ENCODE measurements around the gene GPRIN3. TPM values are rescaled to one million over a fixed set of nuclear protein-coding genes. Genes with fewer than 3 reads are reported as not detected.

GPRIN3 gene
- polyA plus RNA-seq, 1 donor (not counting 4 experiments of a cell fraction or from before 2014, with no cell fraction given), result not detected

GRCh38 chr4:89300499-89300898, 7.1 kb downstream of the GPRIN3 start:
- H3K27ac ChIP-seq (ENCODE audit: control insufficient read depth, insufficient read depth, low read length), result no peak overlapping the region
- no peaks in the 10 kb centered on the region for H3K79me2 ChIP-seq (ENCODE audit: control insufficient read depth, insufficient read depth, low read length)
- no peak overlapping the region for H2AFZ ChIP-seq (ENCODE audit: control insufficient read depth, low read length)

DNA sequence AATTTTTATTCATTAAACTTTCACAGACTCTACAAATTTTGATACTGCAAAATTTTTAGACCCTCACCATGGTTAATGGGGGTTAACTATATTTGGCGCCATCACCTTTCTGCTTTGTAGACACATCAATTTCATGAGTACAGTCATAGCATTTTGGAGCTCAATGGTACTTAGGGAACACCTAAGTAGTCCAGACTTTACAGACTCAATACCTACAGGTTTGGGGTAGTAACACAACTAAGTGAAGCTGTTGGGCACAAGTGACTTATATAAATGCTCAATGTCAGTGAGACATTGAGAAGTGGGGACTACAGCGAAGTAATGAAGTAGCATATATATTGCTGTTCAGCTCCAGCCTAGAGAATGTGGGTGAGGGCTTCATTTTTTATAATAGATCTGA, 7.5 kb downstream of the GPRIN3 start:
- DNase-seq (ENCODE audit: low read depth, low spot score) (no peak), FAIRE-seq (no peak)
- Histone ChIP-seq H3K4me3 (ENCODE audit: control insufficient read depth in 2 of 3, extremely low read depth in 1 of 3, insufficient read depth in 2 of 3, low read depth in 1 of 3, low read length in 3 of 3) (no peak overlapping the region), H3K9me3 (ENCODE audit: control insufficient read depth, low read depth, low read length) (no peaks in the 10 kb centered on the region), H3K9me1 (ENCODE audit: control insufficient read depth, extremely low read depth, insufficient read depth, low read length) (no peaks in the 10 kb centered on the region), H3K9ac (ENCODE audit: control insufficient read depth, extremely low read depth, insufficient read depth, low read length) (no peak overlapping the region), H4K20me1 (ENCODE audit: control insufficient read depth, extremely low read depth, insufficient read depth, low read length) (no peaks in the 10 kb centered on the region), H3K4me1 (ENCODE audit: control insufficient read depth, extremely low read depth, insufficient read depth, low read length) (no peaks in the 10 kb centered on the region), H3K36me3 (ENCODE audit: control insufficient read depth in 2 of 2, extremely low read depth in 1 of 2, insufficient read depth in 2 of 2, low read length in 2 of 2) (no peaks in the 10 kb centered on the region), H2AFZ (ENCODE audit: control insufficient read depth, low read length) (no peak overlapping the region), H3K27ac (ENCODE audit: control insufficient read depth, insufficient read depth, low read length) (no peak overlapping the region), H3K27me3 (ENCODE audit: control insufficient read depth, extremely low read depth, insufficient read depth, low read length) (no peaks in the 10 kb centered on the region), H3K4me2 (ENCODE audit: control insufficient read depth, extremely low read depth, insufficient read depth, low read depth, low read length) (no peak overlapping the region), H3K79me2 (ENCODE audit: control insufficient read depth, insufficient read depth, low read length) (no peaks in the 10 kb centered on the region)
- TF ChIP-seq CTCF (optimal IDR thresholded peaks at IDR 0.05 in 1 of 3, IDR thresholded peaks at IDR 0.05 in 1 of 3, conservative IDR thresholded peaks at IDR 0.05 in 1 of 3; ENCODE audit: extremely low read depth in 1 of 3, insufficient read depth in 2 of 3, low read length in 3 of 3), result no peak
- TF ChIP-seq EZH2 (IDR thresholded peaks at IDR 0.05; ENCODE audit: low read length), result no peak
- dilution Hi-C loops (cut with MboI; ENCODE audit: extremely low pct_ligation_motif_present, low sequenced_read_pairs), result no loop called here

More at GRCh38 chr4:89300499-89300898, 7.1 kb downstream of the GPRIN3 start:
- no peak overlapping the region for H3K9ac ChIP-seq (ENCODE audit: control insufficient read depth, extremely low read depth, insufficient read depth, low read length)
- dilution Hi-C loops (cut with MboI; ENCODE audit: extremely low pct_ligation_motif_present, low sequenced_read_pairs), result no loop called here
- H3K4me2 ChIP-seq (ENCODE audit: control insufficient read depth, extremely low read depth, insufficient read depth, low read depth, low read length), result no peak overlapping the region
- no peak for DNase-seq (ENCODE audit: low read depth, low spot score)
- no peaks in the 10 kb centered on the region for H3K4me1 ChIP-seq (ENCODE audit: control insufficient read depth, extremely low read depth, insufficient read depth, low read length)
- H3K9me1 ChIP-seq (ENCODE audit: control insufficient read depth, extremely low read depth, insufficient read depth, low read length), result no peaks in the 10 kb centered on the region
- no peaks in the 10 kb centered on the region for H3K36me3 ChIP-seq (ENCODE audit: control insufficient read depth in 2 of 2, extremely low read depth in 1 of 2, insufficient read depth in 2 of 2, low read length in 2 of 2)
- H3K9me3 ChIP-seq (ENCODE audit: control insufficient read depth, low read depth, low read length), result no peaks in the 10 kb centered on the region
- no peaks in the 10 kb centered on the region for H4K20me1 ChIP-seq (ENCODE audit: control insufficient read depth, extremely low read depth, insufficient read depth, low read length)
- FAIRE-seq, result no peak
- TF ChIP-seq EZH2 (IDR thresholded peaks at IDR 0.05; ENCODE audit: low read length) (no peak), CTCF (optimal IDR thresholded peaks at IDR 0.05 in 1 of 3, IDR thresholded peaks at IDR 0.05 in 1 of 3, conservative IDR thresholded peaks at IDR 0.05 in 1 of 3; ENCODE audit: extremely low read depth in 1 of 3, insufficient read depth in 2 of 3, low read length in 3 of 3) (no peak)
- no peaks in the 10 kb centered on the region for H3K27me3 ChIP-seq (ENCODE audit: control insufficient read depth, extremely low read depth, insufficient read depth, low read length)
- no peak overlapping the region for H3K4me3 ChIP-seq (ENCODE audit: control insufficient read depth in 2 of 3, extremely low read depth in 1 of 3, insufficient read depth in 2 of 3, low read depth in 1 of 3, low read length in 3 of 3)

Data from keratinocyte (primary cell).